Gastrocnemius medialis (tissue), 4 donors: ENCODE data around the gene PCED1B.

ENCODE experiments used
- CTCF ChIP-seq, 5 experiments: fragments of 450-650 bp in 3 of 5; fragments of 200-600 bp in 2 of 5; sonication (generic) in 2 of 5; IDR thresholded peaks in 4 of 5; conservative IDR thresholded peaks in 1 of 5; 1 replicate in 4 of 5; 2 replicates in 1 of 5; pipeline ENCODE4 v1.5.1; 2016 to 2019; ENCODE audit warnings: antibody characterized with exemption in 5 of 5, mild to moderate bottlenecking in 3 of 5, moderate library complexity in 3 of 5
- POLR2A ChIP-seq, 2 donors: fragments of 450-650 bp; IDR thresholded peaks; one replicate each; pipeline ENCODE4 v1.6.1; 2017; ENCODE audit warnings: antibody characterized with exemption in 2 of 2, mild to moderate bottlenecking in 2 of 2, moderate library complexity in 2 of 2

GRCh38 chr12:47070310-47070709 is 9.1 kb upstream of the PCED1B start:
- no peak for TF ChIP-seq CTCF (IDR thresholded peaks at IDR 0.05 in 4 of 5, conservative IDR thresholded peaks at IDR 0.05 in 1 of 5)
- no peak for TF ChIP-seq POLR2A (IDR thresholded peaks at IDR 0.05)
